ENCODE measurements around the gene OTUD7B. TPM values are rescaled to one million over a fixed set of nuclear protein-coding genes. Genes with fewer than 3 reads are reported as not detected.

Gene OTUD7B
- 12.7 and 20.3 TPM in 2 replicates for total RNA-seq

GRCh38 chr1:150010393-150011115 is at the start of gene OTUD7B:
Gene OTUD7B, minus strand, starts transcription at chr1:150010726. Its CDS starts 33,216 bp downstream, at chr1:149977510.

GRCh38 chr1:149936170-149936991 is 74.1 kb downstream of the OTUD7B start, which contains the start of gene MTMR11:
Gene MTMR11, minus strand, starts transcription at chr1:149936879. Its CDS starts 232 bp downstream, at chr1:149936647.

GRCh38 chr1:149927563-149928400 is 82.7 kb downstream of the OTUD7B start, which contains the start of gene SF3B4:
Gene SF3B4, minus strand, starts transcription at chr1:149927803. Its CDS starts 44 bp downstream, at chr1:149927759.

GRCh38 chr1:149917571-149918144 is 92.9 kb downstream of the OTUD7B start, which contains the start of gene SV2A:
Gene SV2A, minus strand, starts transcription at chr1:149917844. Its CDS starts 4,004 bp downstream, at chr1:149913840.

GRCh38 chr1:149899460-149900284 is 110.9 kb downstream of the OTUD7B start, which contains the start of gene BOLA1:
Gene BOLA1, plus strand, starts transcription at chr1:149899568. Its CDS starts 492 bp downstream, at chr1:149900060.

Other genes starting within 250 kb of the OTUD7B start
- gene FCGR1A, start 228.0 kb downstream of the OTUD7B start, total RNA-seq: not detected in 2 replicates
- gene BOLA1, start 111.2 kb downstream of the OTUD7B start, total RNA-seq: 5.7 and 7.5 TPM in 2 replicates
- 0.67 and 3.3 TPM in 2 replicates for gene SV2A, start 92.9 kb downstream of the OTUD7B start, total RNA-seq
- gene SF3B4, start 82.9 kb downstream of the OTUD7B start, total RNA-seq: 18.0 and 20.2 TPM in 2 replicates
- 3.4 and 7.5 TPM in 2 replicates for gene MTMR11, start 73.8 kb downstream of the OTUD7B start, total RNA-seq
- gene VPS45, start 57.0 kb upstream of the OTUD7B start, total RNA-seq: 24.2 and 28.7 TPM in 2 replicates
- gene PLEKHO1, start 139.2 kb upstream of the OTUD7B start, total RNA-seq: 36.9 and 51.3 TPM in 2 replicates
- gene ANP32E, start 225.4 kb upstream of the OTUD7B start, total RNA-seq: 18.6 and 25.7 TPM in 2 replicates
- not detected in 2 replicates for gene CA14, start 247.0 kb upstream of the OTUD7B start, total RNA-seq